ENCODE measurements around the gene CMIP.

CMIP gene

DNA sequence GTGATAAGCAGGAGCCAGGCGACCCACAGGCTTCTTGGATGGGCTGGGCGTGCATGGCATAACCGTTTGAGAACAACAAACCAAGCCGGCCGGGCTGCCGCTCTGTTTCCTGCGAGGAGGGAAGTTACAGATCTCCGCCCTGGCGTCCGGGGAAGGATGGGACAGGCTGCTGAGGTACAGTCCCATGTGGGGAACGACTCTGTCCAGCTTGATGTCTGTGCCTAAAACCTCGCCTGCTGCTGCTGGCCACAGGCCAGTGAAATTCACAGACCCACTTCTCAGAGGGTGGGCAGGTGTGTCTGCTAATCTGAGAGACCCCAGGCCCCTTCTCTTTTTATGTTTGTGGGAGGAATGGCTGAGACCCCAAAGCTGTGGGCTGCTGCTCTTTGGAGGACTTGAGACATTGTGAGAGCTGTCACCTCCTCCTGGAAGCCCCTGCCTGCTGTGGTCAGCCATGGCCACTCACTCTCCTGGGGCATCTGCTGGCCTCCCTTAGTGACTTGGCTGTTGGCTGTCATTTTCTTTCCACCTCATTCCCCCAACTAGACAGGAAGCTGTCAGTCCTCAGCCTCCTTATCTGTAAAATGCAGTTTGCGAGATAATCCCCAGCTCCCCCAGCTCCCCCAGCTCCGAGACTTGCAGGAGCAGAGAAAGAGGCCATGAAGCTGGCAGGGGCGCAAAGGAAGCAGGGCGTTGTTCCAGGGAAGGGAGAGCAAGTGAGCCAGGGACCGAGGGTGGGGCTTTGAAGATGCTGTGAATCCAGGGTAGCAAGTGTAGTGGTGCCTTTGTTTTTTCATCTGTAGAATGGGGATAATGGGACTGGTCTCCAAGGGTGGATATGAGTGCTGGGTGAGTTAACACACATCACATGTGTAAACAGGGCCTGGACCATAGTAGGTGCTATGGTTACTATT is 51.0 kb downstream of the CMIP start:
- DNase-seq: no peak

DNA sequence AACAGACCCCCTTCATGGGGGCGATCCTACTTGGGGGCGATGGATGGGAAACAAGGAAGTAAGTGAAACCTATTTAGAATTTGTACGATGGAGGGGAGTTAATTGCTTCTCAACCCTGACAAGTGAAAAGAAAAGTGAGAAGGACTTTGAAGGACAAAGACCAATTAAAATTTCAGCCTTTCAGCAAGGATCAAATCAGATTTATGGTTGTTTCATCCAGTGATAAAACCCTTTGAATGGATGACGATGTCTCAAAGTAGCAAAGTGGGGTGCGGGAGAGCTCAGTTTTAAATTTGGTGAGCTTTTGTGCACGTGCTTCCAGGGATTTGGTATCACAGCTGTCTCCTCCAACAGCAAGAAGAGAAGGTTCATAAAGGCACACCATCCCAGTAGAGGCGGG is 51.7 kb downstream of the CMIP start:
- DNase-seq: no peak

DNA sequence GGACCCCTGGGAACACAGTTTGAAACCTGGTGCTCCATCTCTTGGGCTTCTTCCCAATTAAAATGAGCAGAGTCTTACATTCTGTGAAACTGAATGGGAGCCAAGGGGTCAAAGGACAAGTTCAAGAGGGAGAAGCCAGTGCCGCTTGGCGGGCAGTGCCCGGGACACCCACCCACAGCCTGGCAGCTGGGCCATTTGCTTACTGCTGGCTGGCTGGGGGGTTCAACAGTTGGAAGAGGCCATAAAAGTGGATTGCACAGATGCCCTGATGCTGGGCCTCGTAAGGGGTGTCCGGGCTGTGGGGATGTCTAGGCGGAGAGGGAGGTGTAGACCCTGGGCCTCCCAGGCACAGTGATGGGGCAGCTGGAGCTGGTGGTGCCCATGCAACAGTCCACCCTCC is 52.1 kb downstream of the CMIP start:
- no peak for DNase-seq

DNA sequence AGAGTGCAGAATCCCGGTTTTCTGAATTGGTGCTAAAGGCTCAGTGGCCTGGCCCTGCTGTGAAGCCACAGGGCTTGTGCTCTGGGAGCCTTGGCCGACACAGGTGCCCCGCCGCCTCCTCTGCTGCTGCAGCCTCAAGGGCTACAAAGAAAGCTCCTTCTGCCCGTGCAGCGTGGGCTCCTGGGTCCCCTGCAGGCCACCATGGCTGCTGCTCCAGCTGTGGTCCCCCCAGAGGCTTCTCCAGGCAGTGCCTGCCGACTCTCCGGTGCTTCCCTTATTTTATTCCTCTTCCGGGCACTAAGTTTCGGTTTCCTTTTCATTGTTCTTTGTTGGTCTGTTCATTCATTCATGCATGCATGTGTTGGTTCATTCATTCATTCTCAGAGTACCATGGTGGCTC is 53.1 kb downstream of the CMIP start:
- DNase-seq: no peak

DNA sequence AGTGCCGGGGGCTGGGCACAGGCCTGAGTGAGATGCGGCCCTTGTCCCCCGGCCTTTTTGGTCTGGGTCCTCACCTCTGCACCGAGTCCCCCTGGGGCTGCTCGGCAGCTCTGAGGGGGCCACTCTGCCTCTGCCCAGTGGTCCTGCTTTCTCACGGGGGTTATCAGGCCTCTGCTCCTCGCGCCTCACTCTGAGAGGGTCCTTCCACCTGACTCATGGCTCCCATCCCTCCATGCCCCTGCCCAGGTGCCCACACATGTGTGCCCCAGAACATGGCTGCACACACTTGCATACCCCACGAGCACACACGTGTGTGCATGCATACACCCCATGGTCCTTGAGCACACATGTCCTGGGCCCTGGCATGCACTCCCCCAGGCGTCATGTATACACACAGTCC is 53.7 kb downstream of the CMIP start:
- no peak for DNase-seq

DNA sequence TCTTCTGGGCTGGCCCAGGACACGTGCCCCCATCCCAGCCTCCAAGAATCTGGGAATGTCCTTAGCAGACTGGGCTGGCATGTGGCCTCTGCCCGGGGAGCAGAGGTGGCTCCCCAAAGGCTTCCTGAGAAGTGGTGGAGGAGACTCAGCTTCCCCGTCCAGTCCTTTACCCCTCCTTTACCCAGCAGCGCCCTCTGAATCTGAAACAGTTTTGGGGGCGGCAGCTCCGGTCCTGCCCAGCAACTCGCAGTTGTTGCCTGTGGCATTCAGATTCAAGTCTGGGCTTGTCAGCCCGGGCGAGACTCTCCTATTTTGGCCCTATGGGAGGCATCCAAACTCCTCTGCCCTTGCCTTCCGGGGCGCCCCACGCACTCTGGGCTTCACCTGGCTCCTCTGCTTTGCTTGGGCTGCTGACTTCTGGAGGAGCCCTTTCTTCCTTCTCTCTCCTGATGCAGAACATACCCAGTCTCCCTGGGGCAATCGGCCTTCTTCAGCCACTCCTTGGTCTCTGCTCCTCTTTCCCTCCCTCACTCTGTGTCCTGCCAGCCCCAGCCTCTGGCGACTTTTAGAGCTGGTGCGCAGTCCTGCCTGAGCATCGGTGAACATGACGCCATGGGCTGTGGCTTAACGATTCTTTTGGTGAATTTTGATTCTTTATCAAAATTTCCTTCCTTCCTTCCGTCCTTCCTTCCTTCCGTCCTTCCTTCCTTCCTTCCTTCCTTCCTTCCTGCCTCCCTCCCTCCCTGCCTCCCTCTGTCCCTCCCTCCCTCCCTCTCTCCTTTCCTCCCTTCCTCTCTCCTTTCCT is 55.2 kb downstream of the CMIP start:
- DNase-seq: no peak

DNA sequence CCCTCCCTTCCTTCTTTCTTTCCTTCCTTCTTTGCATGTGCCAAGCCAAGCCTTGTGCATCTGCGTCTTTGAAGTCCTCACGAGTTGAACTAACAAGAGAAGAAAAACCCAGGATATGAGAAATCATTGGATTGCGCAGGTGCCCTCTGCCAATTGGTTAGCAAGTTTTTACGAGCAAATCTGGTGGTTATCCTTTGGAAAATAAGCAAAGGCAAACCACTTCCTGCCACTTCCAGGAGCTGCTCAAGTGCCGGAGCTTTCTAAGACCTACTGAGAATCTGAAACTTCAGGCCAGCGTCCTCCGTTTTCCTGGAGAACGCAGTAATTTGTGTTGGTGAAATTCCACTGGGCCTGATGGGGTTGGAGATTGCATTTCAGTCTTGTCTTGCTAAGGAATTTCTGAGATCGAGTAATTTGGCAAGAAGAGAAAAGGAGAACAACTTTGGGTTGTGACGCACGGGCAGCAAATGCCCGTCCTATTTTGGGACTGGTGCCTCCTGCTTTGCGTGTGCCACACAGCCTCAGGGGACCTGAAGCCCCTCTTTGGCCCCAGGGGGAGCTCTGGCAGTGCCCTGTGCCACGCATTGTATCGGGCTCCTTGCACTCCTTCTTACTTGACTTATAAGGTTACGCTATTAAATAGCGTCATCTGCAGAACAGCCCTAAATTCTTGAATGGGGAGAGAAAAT is 56.4 kb downstream of the CMIP start:
- no peak for DNase-seq

DNA sequence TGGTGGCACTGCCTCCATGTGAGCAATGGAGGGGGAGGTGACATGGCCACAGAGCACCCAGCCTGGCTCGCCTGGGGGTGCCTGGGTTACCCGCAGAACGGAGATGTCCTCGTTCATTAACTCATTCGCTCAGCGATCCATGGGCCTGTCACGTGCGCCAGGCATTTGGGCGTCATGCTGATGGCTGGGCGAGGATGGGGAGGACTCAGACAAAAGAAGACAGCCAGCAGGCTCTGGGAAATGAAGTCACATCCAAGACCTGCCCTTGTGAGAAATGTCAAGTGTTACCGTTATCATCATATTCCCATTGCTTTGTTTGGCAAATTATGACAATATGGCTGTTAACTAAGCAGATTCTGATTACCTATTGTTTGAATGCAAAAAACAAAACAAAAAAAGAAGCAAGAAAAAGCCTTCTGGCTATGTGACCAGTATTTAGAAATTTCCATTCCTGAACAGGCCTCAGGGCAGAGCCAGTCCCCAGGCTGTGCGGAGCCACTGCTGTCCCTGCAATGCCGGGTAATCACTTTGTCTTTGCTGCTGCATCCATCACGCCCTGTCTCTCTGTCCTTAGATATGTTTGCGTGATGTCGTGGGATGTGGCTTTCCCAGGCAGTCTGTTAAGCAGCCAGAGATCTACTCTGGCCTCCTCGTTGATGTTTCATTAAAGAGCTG is 57.9 kb downstream of the CMIP start:
- no peak for DNase-seq

DNA sequence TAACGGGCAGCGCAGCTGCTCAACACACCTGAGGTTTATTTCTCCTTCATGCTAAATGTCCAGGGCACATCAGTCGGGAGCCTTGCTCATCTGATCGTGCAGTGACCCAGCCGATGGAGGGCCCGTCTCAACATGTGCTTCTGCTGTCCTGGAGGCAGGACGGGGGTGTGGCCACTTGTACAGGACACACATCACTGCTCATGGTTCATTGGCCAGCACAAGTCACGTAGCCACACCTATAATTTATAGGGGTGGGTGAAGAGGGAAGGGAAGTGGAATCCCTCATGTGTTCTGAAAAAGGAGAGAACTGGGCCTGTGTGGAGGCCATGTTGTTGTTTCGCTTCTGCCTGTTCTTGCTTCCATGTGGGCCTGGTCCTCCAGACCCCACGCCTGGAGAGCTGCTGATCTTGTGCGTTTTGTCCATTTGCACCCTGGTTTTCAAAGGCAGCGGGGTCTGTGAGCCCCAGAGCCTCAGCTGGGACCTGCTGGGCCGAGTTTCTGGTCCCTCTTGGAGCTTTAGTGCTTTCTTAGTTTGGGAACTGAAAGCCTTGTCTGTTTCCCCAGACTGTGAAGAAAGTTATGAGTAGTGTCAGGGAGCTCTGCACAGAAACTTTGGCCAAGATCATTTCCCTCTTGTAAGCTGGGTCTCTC is 60.5 kb downstream of the CMIP start:
- no peak for DNase-seq

DNA sequence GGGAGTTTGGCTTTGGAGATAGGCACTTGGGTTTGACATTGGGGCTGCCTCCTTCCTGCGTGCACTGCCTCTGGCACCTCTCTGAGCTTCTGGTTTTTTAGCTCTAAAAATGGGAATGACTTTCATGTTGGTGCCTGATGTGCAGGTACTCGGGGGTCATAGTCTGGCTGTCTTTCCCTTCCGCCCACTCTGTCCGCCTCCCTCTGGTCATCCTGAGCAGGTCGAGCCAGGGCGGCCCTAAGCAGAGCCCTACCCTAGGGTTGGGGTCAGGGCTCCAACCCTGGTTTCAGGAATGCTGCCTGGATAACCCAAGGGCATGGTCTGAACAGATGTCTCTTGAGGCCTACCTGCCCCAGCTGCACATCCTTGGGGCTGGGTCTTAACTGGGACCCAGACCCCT is 64.8 kb downstream of the CMIP start:
- DNase-seq: no peak

DNA sequence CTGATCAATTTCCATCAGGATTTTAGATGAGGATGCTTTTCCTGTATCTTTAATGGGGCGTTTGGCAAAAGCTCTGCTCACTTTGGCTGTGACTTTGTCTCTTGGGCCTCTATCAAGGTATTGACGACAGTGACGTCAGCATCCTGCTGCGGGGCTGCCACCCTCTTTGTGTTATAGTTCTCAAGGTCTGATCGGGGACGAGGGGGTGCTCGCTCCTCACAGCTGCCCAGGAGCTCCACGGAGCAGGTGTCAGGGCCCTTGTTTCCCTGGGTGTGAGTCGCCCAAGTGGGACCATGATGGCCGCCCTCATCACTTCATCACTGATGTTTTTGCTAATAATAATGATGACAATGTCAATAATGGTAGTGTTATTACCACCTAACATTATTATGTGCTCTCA is 65.4 kb downstream of the CMIP start:
- no peak for DNase-seq

DNA sequence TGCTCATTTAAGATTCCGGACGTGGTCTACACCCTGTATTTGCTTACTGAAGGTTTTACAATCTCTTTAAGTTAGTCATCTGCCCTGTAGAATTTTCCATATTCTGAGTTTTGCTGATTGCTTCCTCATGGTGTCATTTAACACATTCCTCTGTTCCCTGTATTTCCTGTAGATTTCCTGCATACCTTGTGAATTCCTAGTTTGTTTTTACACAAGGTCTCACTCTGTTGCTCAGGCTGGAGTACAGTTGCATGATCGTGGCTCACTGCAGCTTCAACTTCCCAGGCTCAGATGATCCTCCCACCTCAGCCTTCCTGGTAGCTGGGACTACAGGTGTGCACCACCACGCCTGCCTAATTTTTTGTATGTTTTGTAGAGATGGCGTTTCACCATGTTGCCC is 66.8 kb downstream of the CMIP start:
- DNase-seq: no peak

DNA sequence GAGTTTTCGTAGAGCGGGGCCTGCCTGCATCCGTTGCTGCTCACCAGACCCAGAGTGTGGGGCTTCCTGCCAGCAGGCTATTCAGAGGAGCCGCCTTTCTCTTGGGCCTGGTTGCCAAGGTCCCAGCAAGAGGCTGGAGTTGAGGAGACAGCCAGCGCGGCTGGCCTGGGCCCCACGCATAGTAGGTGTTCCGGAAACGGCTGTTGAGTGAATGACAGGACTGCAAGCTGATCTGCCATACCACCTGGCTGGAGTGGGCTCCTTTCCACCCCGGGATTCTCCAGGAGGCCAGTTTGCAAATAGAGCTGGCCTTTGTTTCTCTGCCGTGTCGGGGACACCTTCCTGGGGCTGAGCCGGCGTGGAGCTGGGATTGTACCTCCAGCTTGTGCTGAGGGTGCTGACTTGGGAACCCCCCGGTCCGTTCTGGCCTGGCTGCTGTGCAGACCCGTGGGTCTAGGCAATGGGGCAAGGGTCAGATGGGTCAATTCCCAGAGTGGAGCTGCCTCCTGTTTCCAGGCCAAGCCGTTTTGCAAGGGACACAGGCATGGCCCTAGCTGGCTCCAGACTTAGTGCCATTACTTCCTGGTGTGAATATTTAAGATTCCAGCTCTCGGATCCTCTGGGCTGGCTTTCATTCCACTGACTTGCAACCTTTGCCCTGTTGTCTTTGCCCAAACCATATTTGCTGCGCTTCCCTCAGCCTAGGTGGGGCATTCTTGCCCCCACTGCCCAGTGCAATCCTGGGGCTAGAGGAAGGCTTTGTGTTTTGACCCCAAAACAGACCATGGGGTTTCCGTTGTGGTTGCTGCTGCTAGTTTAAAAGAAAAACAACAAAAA is 68.8 kb downstream of the CMIP start:
- DNase-seq: no peak

DNA sequence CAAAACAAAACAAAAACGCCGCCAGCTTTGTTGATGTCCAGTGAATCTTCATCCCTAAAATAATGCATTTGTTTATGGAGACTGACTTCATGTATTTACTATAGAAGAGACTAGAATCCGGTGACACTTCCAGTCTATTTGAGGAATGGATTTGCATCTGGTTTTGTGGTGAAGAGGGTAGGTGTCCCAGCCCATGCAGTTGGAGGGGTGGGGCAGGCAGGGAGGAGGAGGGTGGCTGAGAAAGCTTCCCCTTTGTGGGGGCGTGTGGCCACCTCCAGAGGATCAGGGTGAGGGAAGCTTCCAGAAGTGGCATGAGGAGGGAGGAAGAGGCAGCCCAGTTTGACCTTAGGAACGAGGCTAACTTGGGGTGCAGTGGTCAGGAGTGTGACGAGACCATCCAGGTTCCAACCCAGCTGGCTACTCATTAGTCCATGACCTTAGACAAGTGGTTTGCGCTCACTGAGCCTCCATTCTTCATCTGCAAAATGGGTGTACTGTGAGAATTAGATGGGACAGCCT is 69.5 kb downstream of the CMIP start:
- DNase-seq: no peak

DNA sequence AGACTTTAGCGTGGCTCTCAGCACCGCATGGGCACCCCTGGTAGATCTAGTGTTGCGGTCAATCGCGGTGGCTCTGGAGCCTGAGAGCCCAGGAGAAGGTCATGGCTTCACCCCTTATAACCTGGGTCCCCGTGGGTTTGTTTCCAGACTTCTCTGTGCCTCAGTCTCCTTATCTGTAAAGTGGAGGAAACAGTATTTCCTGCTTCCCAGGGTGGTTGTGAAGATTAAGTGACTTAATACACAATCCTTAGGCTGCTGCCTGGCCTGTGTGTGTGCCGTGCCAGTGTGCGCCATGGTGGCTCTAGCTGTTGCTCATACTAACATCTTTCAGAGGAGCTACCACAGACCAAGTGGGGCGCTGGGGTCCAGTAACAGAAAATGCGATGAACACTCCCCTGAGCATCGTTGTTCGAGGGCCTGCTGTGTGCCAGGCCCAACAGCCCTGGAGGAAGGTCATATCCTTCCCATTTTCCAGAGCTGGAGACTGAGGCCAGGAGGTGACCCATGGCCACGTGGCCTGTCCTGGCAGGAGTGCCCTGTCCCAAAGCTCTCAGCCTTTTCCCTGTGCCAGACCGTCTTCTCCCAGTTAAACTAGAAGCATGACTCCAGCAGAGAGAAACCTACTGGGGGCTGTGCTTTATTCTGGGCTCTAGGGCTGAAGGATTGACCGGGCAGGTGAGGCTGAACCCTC is 70.1 kb downstream of the CMIP start:
- DNase-seq: no peak

DNA sequence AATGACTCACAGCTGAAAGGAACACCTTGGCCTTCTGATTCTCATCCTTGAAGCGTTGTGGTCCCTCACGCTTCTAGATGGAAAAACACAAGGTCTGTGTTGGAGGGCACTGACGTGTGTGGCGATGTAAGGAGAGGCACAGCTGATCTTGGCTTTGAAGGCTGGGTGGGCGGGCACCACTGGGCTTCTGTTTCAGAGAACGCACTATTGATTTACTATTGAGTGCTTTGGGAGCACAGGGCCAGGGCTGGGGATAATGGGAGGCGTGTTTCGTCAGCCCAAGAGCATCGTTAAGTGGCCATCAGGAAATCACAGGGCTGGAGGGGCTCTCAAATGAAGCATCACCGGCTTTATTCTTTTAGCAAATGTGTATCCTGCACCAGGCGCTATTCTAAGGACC is 70.7 kb downstream of the CMIP start:
- no peak for DNase-seq

DNA sequence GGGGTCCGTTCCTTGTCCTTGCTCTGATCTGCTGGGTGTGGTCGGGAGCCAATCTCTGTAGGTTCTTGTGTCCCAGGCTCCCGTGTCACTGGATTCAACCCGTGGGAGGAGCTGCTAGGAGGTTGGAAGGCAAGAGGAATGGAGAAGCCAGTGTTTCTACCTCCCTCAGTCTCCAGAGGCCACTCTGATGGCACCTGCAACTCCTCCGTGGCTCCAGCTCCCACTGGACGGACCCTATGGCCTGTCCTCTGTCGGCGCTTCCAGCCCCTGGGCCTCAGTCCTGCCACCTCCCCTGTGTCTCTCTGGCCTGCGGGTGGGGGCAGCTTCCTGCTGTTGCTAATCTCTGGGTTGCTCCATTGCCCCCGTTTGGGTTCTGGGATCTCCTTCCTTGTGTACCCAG is 71.1 kb downstream of the CMIP start:
- no peak for DNase-seq

DNA sequence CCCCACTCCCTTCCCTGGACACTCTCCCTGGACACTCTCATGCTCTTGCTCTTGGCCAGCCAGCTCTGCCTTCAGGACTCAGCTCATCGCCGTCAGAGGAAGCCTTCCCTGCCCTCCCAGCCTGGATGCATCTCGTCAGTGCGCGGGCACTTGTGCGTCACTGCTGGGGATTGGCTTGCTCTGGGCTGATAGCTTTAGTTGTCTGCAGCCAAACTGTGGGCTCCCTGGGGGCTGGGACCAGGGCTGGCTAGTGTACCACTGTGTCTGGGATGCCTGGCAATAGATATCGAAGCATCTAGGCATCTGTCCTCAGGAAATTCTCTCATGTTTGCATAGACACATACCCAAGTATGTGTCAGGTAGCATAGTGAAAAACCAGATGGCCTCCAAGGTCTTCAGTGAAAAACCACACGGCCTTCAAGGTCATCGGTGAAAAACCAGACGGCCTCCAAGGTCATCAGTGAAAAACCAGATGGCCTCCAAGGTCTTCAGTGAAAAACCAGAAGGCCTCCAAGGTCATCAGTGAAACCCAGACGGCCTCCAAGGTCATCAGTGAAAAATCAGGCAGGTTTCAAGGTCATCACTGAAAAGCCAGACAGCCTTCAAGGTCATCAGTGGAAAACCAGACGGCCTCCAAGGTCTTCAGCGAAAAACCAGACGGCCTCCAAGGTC is 72.0 kb downstream of the CMIP start:
- DNase-seq: no peak

DNA sequence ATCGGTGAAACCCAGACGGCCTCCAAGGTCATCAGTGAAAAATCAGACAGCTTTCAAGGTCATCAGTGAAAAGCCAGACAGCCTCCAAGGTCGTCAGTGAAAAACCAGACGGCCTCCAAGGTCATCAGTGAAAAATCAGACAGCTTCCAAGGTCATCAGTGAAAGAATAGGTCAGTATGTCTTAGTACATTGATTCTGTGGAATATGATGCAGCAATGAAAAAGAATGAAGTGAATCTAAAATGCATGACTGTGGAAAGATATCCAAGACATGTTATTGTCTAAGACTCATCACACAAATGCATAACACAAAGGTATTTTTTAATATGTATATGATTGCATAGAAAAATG is 72.5 kb downstream of the CMIP start:
- no peak for DNase-seq

Data from activated CD4-positive, alpha-beta T cell treated with anti-CD3 and anti-CD28 coated beads, Interleukin-2, amount 50 U/mL, for 16 hours (primary cell).